Measurements from ENCODE around the gene GLRX5.

GRCh38 chr14:95500201-95500681 lies 34.6 kb upstream of the GLRX5 start:
- TF ChIP-seq TEAD4 (CRISPR knock-in tag; IDR thresholded peaks at IDR 0.05) (no peak), E2F5 (CRISPR knock-in tag; IDR thresholded peaks at IDR 0.05) (no peak), KAT7 (CRISPR knock-in tag; IDR thresholded peaks at IDR 0.05; ENCODE audit: borderline replicate concordance) (no peak), CTCF (IDR thresholded peaks at IDR 0.05) (no peak), ZNF263 (CRISPR knock-in tag; IDR thresholded peaks at IDR 0.05; ENCODE audit: low read depth) (no peak)

Data from WTC11 (cell line).